GM18498 (cell line): ENCODE measurements around the gene IRX2.

ENCODE experiments used
- ATAC-seq: cut with Tn5 transposase; IDR thresholded peaks from one replicate; pipeline ENCODE4 v1.9.1; 2021; ENCODE audit warnings: mild to moderate bottlenecking, moderate library complexity; ENCODE audit not compliant: unreplicated experiment

The IRX2 gene

DNA sequence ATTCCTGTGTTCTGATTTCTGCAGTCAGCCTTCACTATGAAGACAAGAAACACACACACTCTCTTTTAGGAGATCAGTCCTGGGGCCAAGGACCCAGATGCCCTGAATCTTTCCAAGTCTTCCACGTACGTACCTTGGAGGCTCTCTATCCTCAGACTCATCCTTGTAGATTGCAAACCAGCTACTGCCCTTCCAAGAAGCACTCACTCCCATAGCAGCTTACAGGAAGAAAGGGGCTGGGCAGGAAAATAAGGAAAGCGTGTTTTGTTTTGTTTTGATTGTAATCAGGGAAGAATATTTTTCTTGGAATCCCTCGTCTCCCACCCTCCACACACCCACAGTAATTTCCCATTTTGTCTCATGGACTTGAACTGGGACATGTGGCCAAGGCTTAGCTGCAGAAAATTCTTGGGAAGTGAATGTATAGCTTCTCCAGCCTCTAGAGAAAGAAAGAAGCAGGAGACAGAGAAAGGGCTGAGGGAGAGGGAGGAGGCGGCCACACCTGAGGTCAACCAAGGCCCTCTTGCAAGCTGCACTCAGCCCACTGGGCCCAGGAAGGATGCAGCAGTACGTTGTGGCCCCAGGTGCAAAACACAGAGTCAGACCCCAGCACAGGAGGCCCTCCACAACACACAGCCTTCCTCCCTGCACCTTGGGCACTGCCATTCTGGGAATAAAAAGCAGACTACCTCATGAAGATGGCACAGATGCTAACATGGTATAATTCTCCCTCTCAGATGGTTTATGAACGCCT is 29.9 kb downstream of the IRX2 start:
- ATAC-seq = no peak

DNA sequence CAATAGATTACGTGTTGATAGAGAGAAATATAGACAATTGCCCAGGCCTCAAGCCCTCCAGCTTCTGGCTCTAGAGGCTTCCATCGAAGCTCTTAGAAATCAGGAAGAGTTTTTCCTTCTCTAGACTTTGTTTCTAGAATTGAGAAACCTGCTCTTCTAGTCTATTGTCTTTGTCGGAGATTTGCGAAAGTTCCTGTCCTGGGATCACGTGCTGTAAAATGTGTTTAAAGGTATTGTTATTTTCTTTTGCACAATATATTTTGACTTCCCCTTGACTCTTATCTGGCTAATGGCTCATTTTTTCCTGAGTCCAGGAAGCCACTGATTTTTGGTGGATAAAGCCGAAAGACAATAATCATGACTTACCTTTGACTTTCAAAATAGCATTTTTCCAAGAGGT is 32.1 kb downstream of the IRX2 start:
- ATAC-seq = no peak

DNA sequence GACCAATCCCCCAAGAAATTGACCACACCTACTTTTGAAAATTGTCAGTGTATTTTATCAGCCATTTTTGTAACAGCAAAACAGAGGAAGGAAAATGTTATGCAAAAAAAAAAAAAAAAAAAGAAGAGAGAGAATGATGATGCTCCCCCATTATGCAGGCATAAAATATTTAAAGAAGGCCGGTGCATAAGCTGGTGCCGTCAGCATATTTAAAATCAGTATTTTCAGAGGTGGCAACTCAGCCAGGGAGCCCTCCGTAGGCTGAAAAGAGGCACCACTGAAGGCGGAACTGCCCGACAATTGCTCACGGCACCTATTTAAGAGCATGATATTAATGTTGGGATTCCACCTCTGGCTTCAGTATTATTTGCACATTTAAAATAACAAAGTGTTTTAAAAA is 33.4 kb downstream of the IRX2 start:
- ATAC-seq = no peak

GRCh38 chr5:2715856-2716255 is 35.6 kb downstream of the IRX2 start:
- no peak for ATAC-seq

DNA sequence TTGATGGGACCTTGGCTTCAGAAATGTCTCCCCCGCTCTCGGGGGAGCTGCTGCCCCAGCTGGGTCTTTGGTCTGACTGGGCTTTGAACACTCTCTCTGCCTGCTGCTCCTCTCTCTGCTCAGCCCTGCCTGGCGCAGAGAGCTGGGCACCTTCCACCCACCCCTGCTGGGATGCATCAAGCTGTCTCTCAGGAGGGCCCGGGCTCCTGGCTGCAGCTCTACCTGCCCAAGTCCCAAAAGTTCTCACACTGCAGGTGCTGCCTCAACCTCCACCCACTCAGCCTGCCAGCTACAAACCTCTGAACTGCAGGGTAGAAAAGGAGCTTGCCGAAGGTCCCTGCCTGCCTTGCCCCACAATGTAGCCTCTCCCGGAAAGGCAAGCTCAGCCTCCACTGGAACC is 36.7 kb downstream of the IRX2 start:
- no peak for ATAC-seq

DNA sequence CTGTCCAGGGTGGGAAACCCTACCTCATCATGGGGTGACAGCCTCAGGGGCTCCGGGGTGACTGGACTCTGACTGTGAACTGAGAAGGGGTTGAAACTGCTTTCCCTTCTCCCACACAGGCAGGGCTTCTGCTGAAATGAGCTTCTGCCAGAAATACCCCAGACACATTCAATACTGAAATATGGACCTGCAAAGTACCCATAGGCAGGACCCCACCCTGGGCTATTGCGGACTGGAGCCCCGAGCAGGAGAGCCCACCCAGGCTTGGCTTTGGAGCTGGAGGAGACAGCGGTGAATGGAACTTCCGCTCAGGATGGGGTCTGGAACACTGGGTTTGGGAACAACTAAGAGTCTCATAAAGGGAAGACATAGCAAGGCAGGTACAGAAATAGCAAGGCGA is 37.5 kb downstream of the IRX2 start:
- no peak for ATAC-seq

GRCh38 chr5:2711446-2712425 is 39.7 kb downstream of the IRX2 start:
- ATAC-seq = no peak

- ATAC-seq = no peak
Observed at GRCh38 chr5:2710910-2711309, 40.6 kb downstream of the IRX2 start.

- no peak for ATAC-seq
Observed at GRCh38 chr5:2709976-2710689, 41.3 kb downstream of the IRX2 start.

GRCh38 chr5:2708751-2709150 is 42.7 kb downstream of the IRX2 start:
- ATAC-seq = no peak

DNA sequence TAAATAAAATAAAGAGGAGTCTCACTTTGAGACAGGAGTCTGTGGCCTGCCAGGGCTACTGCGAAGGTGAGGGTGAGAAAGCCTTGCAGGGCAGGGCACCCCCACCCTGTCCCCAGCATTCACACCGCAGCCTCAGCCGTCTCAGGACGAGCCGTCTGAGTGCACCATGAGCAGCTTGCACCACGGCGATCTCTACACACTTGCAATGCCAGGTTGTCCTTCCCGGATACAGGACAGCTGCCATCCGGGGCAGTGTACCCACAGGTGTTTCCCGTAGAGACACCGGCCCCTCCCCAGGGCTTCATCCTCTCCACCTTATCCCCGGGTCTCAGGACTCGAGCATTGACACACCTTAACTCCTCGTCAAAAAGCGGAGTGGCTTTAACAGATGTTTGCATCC is 43.3 kb downstream of the IRX2 start:
- ATAC-seq = no peak

DNA sequence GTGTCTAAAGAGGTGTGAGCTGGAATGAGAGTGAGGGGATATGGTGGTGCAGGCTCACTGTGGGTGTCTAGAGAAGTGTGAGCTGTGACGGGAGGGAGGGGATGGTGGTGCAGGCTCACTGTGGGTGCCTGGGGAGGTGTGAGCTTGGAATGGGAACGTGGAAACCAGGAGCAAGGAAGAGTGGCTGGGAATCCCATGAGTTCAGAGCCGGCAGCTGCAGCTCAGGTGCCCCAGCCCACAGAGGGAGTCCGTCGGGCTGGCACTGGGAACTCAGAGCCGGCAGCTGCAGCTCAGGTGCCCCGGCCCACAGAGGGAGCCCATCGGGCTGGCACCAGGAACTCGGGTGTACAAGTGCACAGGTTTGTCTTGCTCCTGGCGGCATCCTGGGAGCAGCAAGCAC is 45.6 kb downstream of the IRX2 start:
- ATAC-seq = no peak

- no peak for ATAC-seq
Observed at GRCh38 chr5:2704806-2705645, 46.5 kb downstream of the IRX2 start.

DNA sequence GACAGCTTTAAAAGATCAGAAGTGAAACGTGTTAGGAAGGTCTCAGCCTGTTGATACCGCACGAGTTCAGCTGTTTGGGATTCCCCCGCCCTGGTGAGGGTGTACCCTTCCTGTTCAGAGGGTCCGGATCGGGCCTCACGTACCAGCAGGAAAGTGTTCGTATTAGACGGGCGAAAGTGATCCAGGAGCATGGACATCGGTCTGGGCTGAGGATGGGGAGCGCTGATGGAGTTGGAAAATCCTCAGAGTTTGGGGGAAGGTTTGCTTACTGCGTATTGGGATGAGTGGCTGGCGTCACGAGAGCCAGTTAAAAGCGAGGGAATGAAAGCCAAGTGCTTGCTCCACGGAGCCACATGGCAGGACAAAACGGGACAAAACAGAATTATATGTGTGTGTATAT is 47.4 kb downstream of the IRX2 start:
- no peak for ATAC-seq

GRCh38 chr5:2703615-2704014 is 47.9 kb downstream of the IRX2 start:
- ATAC-seq = no peak

GRCh38 chr5:2703041-2703440 is 48.4 kb downstream of the IRX2 start:
- no peak for ATAC-seq

GRCh38 chr5:2702096-2702879 is 49.2 kb downstream of the IRX2 start:
- ATAC-seq = no peak

DNA sequence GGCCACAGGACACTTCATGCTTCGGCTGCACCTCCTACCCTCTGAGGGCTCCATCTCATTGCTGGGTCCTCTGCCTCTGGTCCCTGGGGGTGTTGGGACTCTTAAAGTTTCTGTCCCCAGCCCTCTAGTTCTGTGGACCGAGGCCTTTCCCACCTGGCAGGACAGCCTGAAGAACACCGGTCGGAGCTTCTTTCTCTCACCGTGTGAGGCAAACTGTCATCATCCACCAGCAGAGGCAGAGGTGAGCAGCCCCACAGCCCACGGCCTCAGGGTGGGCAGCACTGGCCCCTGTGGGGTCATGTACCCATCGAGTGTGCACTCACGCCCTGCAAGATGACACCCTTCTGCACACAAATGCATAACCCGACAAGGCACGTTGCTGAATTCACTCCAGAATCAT is 49.9 kb downstream of the IRX2 start:
- no peak for ATAC-seq

DNA sequence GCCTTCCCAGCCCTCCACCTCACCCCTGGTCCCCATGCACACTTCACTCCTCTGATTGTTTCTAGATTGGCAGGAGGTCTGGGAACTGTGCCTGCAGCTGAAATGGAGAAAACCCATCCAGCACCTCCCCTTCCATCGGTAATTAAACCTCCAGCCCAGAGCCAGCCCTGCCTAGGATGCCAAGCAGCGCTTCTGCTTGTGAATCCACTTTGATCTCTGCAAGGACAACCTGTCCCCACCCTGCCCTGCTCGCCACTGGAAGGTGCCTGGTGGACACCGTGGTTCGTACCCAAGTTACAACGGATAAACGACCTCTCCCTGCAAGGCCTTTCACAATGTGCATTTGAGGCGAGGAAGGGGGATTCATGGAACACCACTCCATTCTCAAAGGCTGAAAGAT is 50.6 kb downstream of the IRX2 start:
- ATAC-seq = no peak

- ATAC-seq = no peak
Observed at GRCh38 chr5:2699686-2700085, 51.8 kb downstream of the IRX2 start.
